Measurements from ENCODE around the gene STPG3.

The STPG3 gene

GRCh38 chr9:137266162-137266527 is 15.1 kb downstream of the STPG3 start:
- Histone ChIP-seq H3K27ac (no peak overlapping the region), H3K36me3 (replicated peaks) (peaks cover 52% of the 10 kb centered on the region), H3K4me3 (ENCODE audit: low read depth, low read length) (no peak overlapping the region), H3K27me3 (replicated peaks) (no peaks in the 10 kb centered on the region)
- TF ChIP-seq CTCF (IDR thresholded peaks at IDR 0.05; ENCODE audit: low read depth, low read length, missing control alignments) = no peak
- DNase-seq = no peak
- in situ Hi-C loops (cut with HindIII; ENCODE audit: low pct_ligation_motif_present, low sequenced_read_pairs) = no loop called here

GRCh38 chr9:137266585-137267453 is 15.7 kb downstream of the STPG3 start:
- Histone ChIP-seq H3K27ac (no peak overlapping the region), H3K27me3 (replicated peaks) (no peaks in the 10 kb centered on the region), H3K4me3 (ENCODE audit: low read depth, low read length) (no peak overlapping the region), H3K36me3 (replicated peaks) (peaks cover 53% of the 10 kb centered on the region)
- no peak for DNase-seq
- in situ Hi-C loops (cut with HindIII; ENCODE audit: low pct_ligation_motif_present, low sequenced_read_pairs) = no loop called here
- no peak for TF ChIP-seq CTCF (IDR thresholded peaks at IDR 0.05; ENCODE audit: low read depth, low read length, missing control alignments)

- Histone ChIP-seq H3K27ac (peak overlapping the region; percentile 50), H3K27me3 (replicated peaks) (no peaks in the 10 kb centered on the region), H3K36me3 (replicated peaks) (peaks cover 62% of the 10 kb centered on the region), H3K4me3 (ENCODE audit: low read depth, low read length) (no peak overlapping the region)
- in situ Hi-C loops (cut with HindIII; ENCODE audit: low pct_ligation_motif_present, low sequenced_read_pairs) = no loop called here
- no peak for TF ChIP-seq CTCF (IDR thresholded peaks at IDR 0.05; ENCODE audit: low read depth, low read length, missing control alignments)
- peak; percentile 72 for DNase-seq
These were observed 16.9 kb downstream of the STPG3 start for GRCh38 chr9:137267933-137268355.

DNA sequence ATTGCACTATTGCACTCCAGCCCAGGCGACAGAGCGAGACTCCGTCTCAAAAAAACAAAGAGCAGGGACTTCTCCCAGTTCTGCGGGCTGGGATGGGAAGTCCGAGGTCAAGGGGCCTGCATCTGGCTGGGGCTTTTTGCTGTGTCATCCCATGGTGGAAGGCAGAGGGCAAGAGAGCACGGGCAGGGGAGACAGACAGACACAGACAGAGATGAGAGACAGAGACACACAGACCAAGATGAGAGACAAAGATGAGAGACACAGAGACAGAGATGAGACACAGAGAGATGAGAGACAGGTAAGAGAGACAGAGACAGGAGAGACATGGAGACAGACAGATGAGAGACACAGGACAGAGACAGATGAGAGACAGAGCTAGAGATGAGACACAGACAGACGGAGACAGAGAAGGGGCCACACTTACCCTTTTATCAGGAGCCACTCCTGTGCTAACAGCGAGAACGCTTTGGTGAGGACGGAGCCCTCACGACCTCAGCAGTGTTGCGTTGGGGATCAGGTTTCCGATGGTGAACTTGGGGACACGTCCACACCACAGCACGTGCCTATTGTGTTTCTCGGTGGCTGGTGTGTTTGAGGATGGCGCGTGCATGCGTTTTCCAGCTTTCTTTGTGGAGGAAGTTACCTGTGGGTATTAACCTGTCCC is 17.6 kb downstream of the STPG3 start:
- peak overlapping the region; percentile 50 for H3K27ac ChIP-seq
- DNase-seq = peak; percentile 31
- TF ChIP-seq CTCF (IDR thresholded peaks at IDR 0.05; ENCODE audit: low read depth, low read length, missing control alignments) = no peak

DNA sequence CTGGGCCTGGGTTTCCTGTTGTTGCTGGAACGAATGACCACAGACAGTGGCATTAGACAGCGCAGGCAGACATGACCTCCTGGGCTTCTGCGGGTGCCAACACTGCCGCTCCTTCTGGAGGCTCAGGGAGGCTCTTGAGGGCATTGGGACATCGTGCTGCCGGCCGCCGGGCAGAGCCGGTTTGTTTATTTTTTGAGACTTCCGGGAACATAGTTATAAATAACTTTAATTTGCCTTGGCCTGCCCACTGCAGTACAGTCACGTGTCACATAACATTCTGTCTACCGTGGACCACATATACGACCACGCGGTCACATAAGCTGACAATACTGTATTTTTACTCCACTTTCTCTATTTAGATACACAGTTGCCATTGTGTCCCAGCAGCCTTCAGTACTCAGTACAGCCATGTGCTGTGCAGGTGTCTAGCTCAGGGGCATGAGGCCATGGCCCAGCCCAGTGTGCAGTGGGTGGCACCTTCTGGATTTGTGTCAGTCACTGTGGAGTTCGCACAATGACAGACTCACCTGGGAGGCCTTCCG is 18.2 kb downstream of the STPG3 start:
- no peak overlapping the region for H3K4me3 ChIP-seq (ENCODE audit: low read depth, low read length)
- no peak for TF ChIP-seq CTCF (IDR thresholded peaks at IDR 0.05; ENCODE audit: low read depth, low read length, missing control alignments)
- in situ Hi-C loops (cut with HindIII; ENCODE audit: low pct_ligation_motif_present, low sequenced_read_pairs) = no loop called here
- peak; percentile 20 for DNase-seq
- H3K27ac ChIP-seq = peak overlapping the region; percentile 50
- H3K27me3 ChIP-seq (replicated peaks) = no peaks in the 10 kb centered on the region
- peaks cover 61% of the 10 kb centered on the region for H3K36me3 ChIP-seq (replicated peaks)

More for the DNA sequence above, 17.6 kb downstream of the STPG3 start:
- no peak overlapping the region for H3K4me3 ChIP-seq (ENCODE audit: low read depth, low read length)
- in situ Hi-C loops (cut with HindIII; ENCODE audit: low pct_ligation_motif_present, low sequenced_read_pairs) = no loop called here
- peaks cover 63% of the 10 kb centered on the region for H3K36me3 ChIP-seq (replicated peaks)
- H3K27me3 ChIP-seq (replicated peaks) = no peaks in the 10 kb centered on the region

All from brain microvascular endothelial cell (primary cell).